GM19193 (cell line): ENCODE measurements around the gene SLBP.
A peak's percentile ranks its signal among the peaks of the same experiment; 100 is the strongest.

Experiments
- POLR2A ChIP-seq: IDR thresholded peaks from 4 replicates; pipeline ENCODE4 v1.6.1; 2011; ENCODE audit not compliant: insufficient read depth, insufficient read length; ENCODE audit errors: extremely low read depth

The SLBP gene

GRCh38 chr4:1721666-1722550 lies 9.8 kb upstream of the SLBP start:
- no peak for TF ChIP-seq POLR2A

GRCh38 chr4:1721003-1721665 lies 9.0 kb upstream of the SLBP start, which contains the start of the genes TACC3 and TMEM129:
TSS of gene TACC3 (plus strand) at chr4:1721521. CDS start at chr4:1723422, 1,901 bp downstream.
TSS of gene TMEM129 (minus strand) at chr4:1721323. CDS start at chr4:1720837, 486 bp downstream.
- TF ChIP-seq POLR2A = peak; percentile 65

- peak; percentile 36 for TF ChIP-seq POLR2A
Observed at GRCh38 chr4:1720163-1720983, 8.3 kb upstream of the SLBP start.

GRCh38 chr4:1718095-1718850 lies 6.2 kb upstream of the SLBP start:
- no peak for TF ChIP-seq POLR2A

- TF ChIP-seq POLR2A = no peak
Observed at GRCh38 chr4:1717129-1718094, 5.3 kb upstream of the SLBP start.

- no peak for TF ChIP-seq POLR2A
Observed at GRCh38 chr4:1716065-1716945, 4.2 kb upstream of the SLBP start.

GRCh38 chr4:1715002-1715758 lies 3.1 kb upstream of the SLBP start:
- peak; percentile 34 for TF ChIP-seq POLR2A

- no peak for TF ChIP-seq POLR2A
Observed at GRCh38 chr4:1714303-1715001, 2.3 kb upstream of the SLBP start.

- TF ChIP-seq POLR2A = no peak
Observed at GRCh38 chr4:1713003-1713851, 1.1 kb upstream of the SLBP start.

GRCh38 chr4:1711571-1712215 lies 426 bp downstream of the SLBP start:
- no peak for TF ChIP-seq POLR2A
